PC-9 (cell line): Measurements from ENCODE around the gene PPP1R37.

Experiments used
- EZH2 ChIP-seq: fragments of 200-600 bp; sonication (generic); IDR thresholded peaks from 2 replicates; pipeline ENCODE4 v1.8.0; 2017; ENCODE audit warnings: antibody characterized with exemption, low read depth
- TF ChIP-seq, protein P1 (sequence below): fragments of 200-600 bp; sonication (generic); conservative IDR thresholded peaks from 2 replicates; pipeline ENCODE4 v1.6.1; 2017; ENCODE audit warnings: mixed run types, antibody characterized with exemption, mild to moderate bottlenecking, moderate library complexity

DNA sequence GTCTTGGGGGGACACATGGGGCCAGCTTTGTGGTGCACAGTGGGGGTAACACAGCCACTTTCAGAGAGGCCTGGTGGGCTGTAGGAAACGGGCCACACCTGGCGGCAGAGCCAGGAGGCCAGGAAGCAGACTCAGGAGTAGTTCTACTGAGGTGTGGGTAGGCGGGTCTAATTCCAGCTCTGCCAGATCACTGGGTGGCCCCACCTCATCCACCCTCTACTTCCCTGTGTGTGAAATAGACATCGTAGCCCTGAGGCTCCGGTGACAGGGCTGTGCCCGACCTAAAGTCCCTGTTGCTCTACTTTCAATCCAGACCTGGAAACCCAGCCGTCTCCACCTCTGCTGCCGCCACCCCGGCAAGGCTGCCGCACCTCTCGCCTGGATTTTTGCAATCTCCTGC lies 63.8 kb downstream of the PPP1R37 start:
- TF ChIP-seq, protein P1, sequence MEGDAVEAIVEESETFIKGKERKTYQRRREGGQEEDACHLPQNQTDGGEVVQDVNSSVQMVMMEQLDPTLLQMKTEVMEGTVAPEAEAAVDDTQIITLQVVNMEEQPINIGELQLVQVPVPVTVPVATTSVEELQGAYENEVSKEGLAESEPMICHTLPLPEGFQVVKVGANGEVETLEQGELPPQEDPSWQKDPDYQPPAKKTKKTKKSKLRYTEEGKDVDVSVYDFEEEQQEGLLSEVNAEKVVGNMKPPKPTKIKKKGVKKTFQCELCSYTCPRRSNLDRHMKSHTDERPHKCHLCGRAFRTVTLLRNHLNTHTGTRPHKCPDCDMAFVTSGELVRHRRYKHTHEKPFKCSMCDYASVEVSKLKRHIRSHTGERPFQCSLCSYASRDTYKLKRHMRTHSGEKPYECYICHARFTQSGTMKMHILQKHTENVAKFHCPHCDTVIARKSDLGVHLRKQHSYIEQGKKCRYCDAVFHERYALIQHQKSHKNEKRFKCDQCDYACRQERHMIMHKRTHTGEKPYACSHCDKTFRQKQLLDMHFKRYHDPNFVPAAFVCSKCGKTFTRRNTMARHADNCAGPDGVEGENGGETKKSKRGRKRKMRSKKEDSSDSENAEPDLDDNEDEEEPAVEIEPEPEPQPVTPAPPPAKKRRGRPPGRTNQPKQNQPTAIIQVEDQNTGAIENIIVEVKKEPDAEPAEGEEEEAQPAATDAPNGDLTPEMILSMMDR: no peak; the same call in 1 of the 2 replicates
- TF ChIP-seq EZH2: no peak
